ENCODE measurements around the gene FBXW7. TPM values are rescaled to one million over a fixed set of nuclear protein-coding genes. Genes with fewer than 3 reads are reported as not detected.

FBXW7 gene
- total RNA-seq, 2 experiments from 2014 or later: 128 to 140 TPM

DNA sequence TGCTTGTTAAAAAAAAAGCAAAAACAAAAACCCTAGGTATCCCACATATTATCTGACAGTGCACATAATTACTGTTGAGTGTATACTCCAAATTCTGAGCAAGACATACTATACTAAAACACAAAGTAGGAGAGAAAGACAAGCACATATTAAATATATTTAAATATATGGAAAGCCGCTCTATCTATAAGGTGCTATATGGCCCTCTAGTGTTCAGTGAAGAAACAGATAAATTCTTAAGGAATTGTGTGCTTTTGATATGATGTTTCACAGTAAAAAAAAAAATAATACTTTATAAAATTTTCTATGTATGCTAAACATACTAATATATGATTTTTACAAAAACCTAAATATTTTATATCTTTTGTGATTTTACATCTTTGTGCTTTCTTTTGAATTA lies 137.8 kb downstream of the FBXW7 start:
- Histone ChIP-seq H3K9me3 (ENCODE audit: control insufficient read depth in 1 of 2, insufficient read depth in 1 of 2, low read length in 2 of 2) (no peaks in the 10 kb centered on the region), H3K27me3 (ENCODE audit: control insufficient read depth in 1 of 2, insufficient read depth in 2 of 2, low read length in 2 of 2) (no peaks in the 10 kb centered on the region), H3K27ac (ENCODE audit: low read depth in 1 of 2, low read length in 2 of 2) (no peak overlapping the region), H3K36me3 (ENCODE audit: insufficient read depth, low read length) (no peaks in the 10 kb centered on the region), H3K4me3 (ENCODE audit: low read length) (no peak overlapping the region), H3K4me1 (ENCODE audit: insufficient read depth, low read length) (peaks cover 8% of the 10 kb centered on the region)
- Mint-ChIP-seq H3K9me3 (no peaks in the 10 kb centered on the region), H3K4me1 (ENCODE audit: low read depth) (peaks cover 45% of the 10 kb centered on the region), H3K4me3 (no peak overlapping the region), H3K27ac (no peak overlapping the region), H3K36me3 (ENCODE audit: low read depth) (peaks cover 23% of the 10 kb centered on the region), H3K27me3 (no peaks in the 10 kb centered on the region)
- ChIA-PET POLR2A (no interaction called here), CTCF (no interaction called here)
- TF ChIP-seq, protein P1, sequence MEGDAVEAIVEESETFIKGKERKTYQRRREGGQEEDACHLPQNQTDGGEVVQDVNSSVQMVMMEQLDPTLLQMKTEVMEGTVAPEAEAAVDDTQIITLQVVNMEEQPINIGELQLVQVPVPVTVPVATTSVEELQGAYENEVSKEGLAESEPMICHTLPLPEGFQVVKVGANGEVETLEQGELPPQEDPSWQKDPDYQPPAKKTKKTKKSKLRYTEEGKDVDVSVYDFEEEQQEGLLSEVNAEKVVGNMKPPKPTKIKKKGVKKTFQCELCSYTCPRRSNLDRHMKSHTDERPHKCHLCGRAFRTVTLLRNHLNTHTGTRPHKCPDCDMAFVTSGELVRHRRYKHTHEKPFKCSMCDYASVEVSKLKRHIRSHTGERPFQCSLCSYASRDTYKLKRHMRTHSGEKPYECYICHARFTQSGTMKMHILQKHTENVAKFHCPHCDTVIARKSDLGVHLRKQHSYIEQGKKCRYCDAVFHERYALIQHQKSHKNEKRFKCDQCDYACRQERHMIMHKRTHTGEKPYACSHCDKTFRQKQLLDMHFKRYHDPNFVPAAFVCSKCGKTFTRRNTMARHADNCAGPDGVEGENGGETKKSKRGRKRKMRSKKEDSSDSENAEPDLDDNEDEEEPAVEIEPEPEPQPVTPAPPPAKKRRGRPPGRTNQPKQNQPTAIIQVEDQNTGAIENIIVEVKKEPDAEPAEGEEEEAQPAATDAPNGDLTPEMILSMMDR (IDR thresholded peaks at IDR 0.05): peak; percentile 58
- intact Hi-C loops (cut with DNase I, micrococcal nuclease): no loop called here
- ATAC-seq (ENCODE audit: poor library complexity): no peak
- DNase-seq: peak in 1 of 14 experiments; percentile 23

DNA sequence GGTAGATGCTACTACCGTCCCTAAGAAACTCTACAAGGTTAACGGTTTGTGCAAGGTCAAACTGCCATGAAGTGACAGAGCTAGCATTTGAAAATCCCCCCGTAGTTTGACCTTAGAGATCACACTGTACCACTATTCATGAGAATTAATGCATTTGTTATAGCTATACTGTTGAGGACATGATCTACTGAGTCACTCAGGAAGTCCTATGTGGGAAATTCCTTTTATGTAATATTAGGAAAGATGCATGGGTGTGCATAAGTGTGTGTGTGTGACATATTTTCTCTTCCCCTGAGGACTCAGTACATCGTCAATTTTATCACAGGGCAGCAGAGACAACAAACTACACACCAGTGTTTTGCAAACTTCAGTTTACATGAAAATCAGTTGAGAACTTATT lies 141.1 kb downstream of the FBXW7 start:
- Histone ChIP-seq H3K4me3 (ENCODE audit: low read length) (no peak overlapping the region), H3K27ac (ENCODE audit: low read depth in 1 of 2, low read length in 2 of 2) (no peak overlapping the region), H3K4me1 (ENCODE audit: insufficient read depth, low read length) (peaks cover 1% of the 10 kb centered on the region), H3K9me3 (ENCODE audit: control insufficient read depth in 1 of 2, insufficient read depth in 1 of 2, low read length in 2 of 2) (no peaks in the 10 kb centered on the region), H3K36me3 (ENCODE audit: insufficient read depth, low read length) (no peaks in the 10 kb centered on the region), H3K27me3 (ENCODE audit: control insufficient read depth in 1 of 2, insufficient read depth in 2 of 2, low read length in 2 of 2) (no peaks in the 10 kb centered on the region)
- no peaks in the 10 kb centered on the region for H3K27me3 Mint-ChIP-seq
- H3K27ac Mint-ChIP-seq: no peak overlapping the region
- intact Hi-C loops (cut with DNase I, micrococcal nuclease): no loop called here
- H3K36me3 Mint-ChIP-seq (ENCODE audit: low read depth): peaks cover 14% of the 10 kb centered on the region
- no peak overlapping the region for H3K4me3 Mint-ChIP-seq
- no peak for ATAC-seq (ENCODE audit: poor library complexity)
- DNase-seq: peak in 2 of 14 experiments; percentile 11 to 13
- ChIA-PET POLR2A (no interaction called here), CTCF (interaction anchor here (0.6 to 1.5 kb wide), 2 partner anchors 13 to 1030 kb away, joined by 3 to 4 read pairs; no protein-coding TSS in a partner anchor)
- TF ChIP-seq, protein P1 (IDR thresholded peaks at IDR 0.05): no peak
- peaks cover 33% of the 10 kb centered on the region for H3K4me1 Mint-ChIP-seq (ENCODE audit: low read depth)
- H3K9me3 Mint-ChIP-seq: no peaks in the 10 kb centered on the region

DNA sequence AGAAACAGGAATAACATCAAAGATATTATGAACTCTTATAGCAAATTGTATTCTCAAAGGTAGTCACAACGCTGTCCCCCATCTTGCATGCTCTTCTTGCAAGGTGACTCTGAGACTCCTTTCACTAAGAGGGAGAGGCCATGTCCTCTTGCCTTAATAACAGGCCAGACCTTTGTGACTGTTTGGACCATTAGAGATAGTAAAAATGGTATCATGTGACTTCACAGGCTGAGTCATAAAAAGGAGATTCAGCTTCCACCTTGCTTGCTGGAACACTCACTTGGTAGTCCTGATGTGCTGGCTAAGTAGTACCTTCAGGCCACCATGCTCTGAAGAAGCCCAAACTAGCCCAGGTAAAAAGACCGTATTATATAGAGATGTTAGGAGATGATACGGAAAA lies 143.8 kb downstream of the FBXW7 start:
- no peak for DNase-seq
- no peak overlapping the region for H3K4me3 Mint-ChIP-seq
- Histone ChIP-seq H3K27ac (ENCODE audit: low read depth in 1 of 2, low read length in 2 of 2) (no peak overlapping the region), H3K36me3 (ENCODE audit: insufficient read depth, low read length) (no peaks in the 10 kb centered on the region), H3K9me3 (ENCODE audit: control insufficient read depth in 1 of 2, insufficient read depth in 1 of 2, low read length in 2 of 2) (no peaks in the 10 kb centered on the region), H3K4me1 (ENCODE audit: insufficient read depth, low read length) (no peaks in the 10 kb centered on the region), H3K27me3 (ENCODE audit: control insufficient read depth in 1 of 2, insufficient read depth in 2 of 2, low read length in 2 of 2) (no peaks in the 10 kb centered on the region), H3K4me3 (ENCODE audit: low read length) (no peak overlapping the region)
- intact Hi-C loops (cut with DNase I, micrococcal nuclease): no loop called here
- no peak overlapping the region for H3K27ac Mint-ChIP-seq
- ATAC-seq (ENCODE audit: poor library complexity): no peak
- ChIA-PET POLR2A (interaction anchor here (0.6 kb wide), 1 partner anchor 581 kb away, joined by 3 read pairs; no protein-coding TSS in a partner anchor), CTCF (no interaction called here)
- peaks cover 14% of the 10 kb centered on the region for H3K36me3 Mint-ChIP-seq (ENCODE audit: low read depth)
- no peaks in the 10 kb centered on the region for H3K27me3 Mint-ChIP-seq
- H3K4me1 Mint-ChIP-seq (ENCODE audit: low read depth): peaks cover 20% of the 10 kb centered on the region
- H3K9me3 Mint-ChIP-seq: no peaks in the 10 kb centered on the region
- TF ChIP-seq, protein P1 (IDR thresholded peaks at IDR 0.05): no peak

All from CD4-positive, alpha-beta T cell (primary cell).